Left lobe of liver (tissue), 2 donors: Measurements from ENCODE around the gene NPIPA3. TPM values are rescaled to one million over a fixed set of nuclear protein-coding genes. Genes with fewer than 3 reads are reported as not detected.
"Not testable (repeated sequence)": the region's sequence is repeated elsewhere in the genome, so short reads cannot be mapped to it uniquely, and the experiment has no call there.

Source experiments
- ATAC-seq: fragments of 200-7000 bp; cut with Tn5 transposase; one replicate; pipeline ENCODE4 v1.9.1; 2020; ENCODE audit warnings: mild to moderate bottlenecking, moderate library complexity
- DNase-seq: peaks from one replicate; pipeline ENCODE4 v3.0.0-alpha.2; 2020; ENCODE audit warnings: low spot score
- total RNA-seq: library from RNA; stranded (reverse); gene quantifications from one replicate; pipeline ENCODE4 v1.2.1, GENCODE V29; 2021
- donor health status: DM: no; HTN: no; CAD: no; lungs with moderate emphysema.
- donor health status: DM: no; HTN: yes; CAD: no.

The NPIPA3 gene
- total RNA-seq = 0.88 TPM

- ATAC-seq = peak; percentile 100
- not testable (repeated sequence) for DNase-seq
Observed at GRCh38 chr16:14703156-14704011, at the start of gene NPIPA3. Gene NPIPA3, plus strand, starts transcription at chr16:14703411. Its CDS starts 5,533 bp downstream, at chr16:14708944.

GRCh38 chr16:14658063-14658462 is 45.1 kb upstream of the NPIPA3 start:
- DNase-seq = no peak
- ATAC-seq = no peak

- DNase-seq (no peak), ATAC-seq (peak; percentile 28)
Observed at GRCh38 chr16:14667347-14668266, 35.6 kb upstream of the NPIPA3 start.

- DNase-seq (no peak), ATAC-seq (no peak)
Observed at GRCh38 chr16:14668556-14669223, 34.5 kb upstream of the NPIPA3 start.

- ATAC-seq = peak; percentile 30
- DNase-seq = peak; percentile 46
Observed at GRCh38 chr16:14669776-14670175, 33.4 kb upstream of the NPIPA3 start.

- peak; percentile 80 for ATAC-seq
- DNase-seq = no peak
Observed at GRCh38 chr16:14672403-14672971, 30.7 kb upstream of the NPIPA3 start.

- DNase-seq = no peak
- ATAC-seq = no peak
Observed at GRCh38 chr16:14676633-14677032, 26.6 kb upstream of the NPIPA3 start.

- no peak for ATAC-seq
Observed at GRCh38 chr16:14677627-14678026, 25.6 kb upstream of the NPIPA3 start.

GRCh38 chr16:14678748-14679497 is 24.3 kb upstream of the NPIPA3 start:
- ATAC-seq = no peak
- no peak for DNase-seq

More at GRCh38 chr16:14677627-14678026, 25.6 kb upstream of the NPIPA3 start:
- no peak for DNase-seq

GRCh38 chr16:14680396-14680795 is 22.8 kb upstream of the NPIPA3 start:
- DNase-seq, ATAC-seq: not testable (repeated sequence)

- ATAC-seq (no peak), DNase-seq (no peak)
Observed at GRCh38 chr16:14681115-14681514, 22.1 kb upstream of the NPIPA3 start.

- ATAC-seq = no peak
- DNase-seq = no peak
Observed at GRCh38 chr16:14682121-14682520, 21.1 kb upstream of the NPIPA3 start.

- not testable (repeated sequence) for ATAC-seq, DNase-seq
Observed at GRCh38 chr16:14685870-14686793, 17.1 kb upstream of the NPIPA3 start.

GRCh38 chr16:14694129-14694528 is 9.1 kb upstream of the NPIPA3 start, which contains the start of gene PLA2G10:
Gene PLA2G10, minus strand, starts transcription at chr16:14694308. Its CDS starts 79 bp downstream, at chr16:14694229.
- DNase-seq, ATAC-seq: not testable (repeated sequence)

GRCh38 chr16:14701859-14702258 is 1.4 kb upstream of the NPIPA3 start:
- DNase-seq = not testable (repeated sequence)
- peak; percentile 38 for ATAC-seq

GRCh38 chr16:14702672-14703071 is 539 bp upstream of the NPIPA3 start:
- not testable (repeated sequence) for DNase-seq, ATAC-seq

- not testable (repeated sequence) for ATAC-seq, DNase-seq
Observed at GRCh38 chr16:14733233-14733632, 30.0 kb downstream of the NPIPA3 start.

GRCh38 chr16:14740832-14741385 is 37.7 kb downstream of the NPIPA3 start:
- ATAC-seq = peak; percentile 43
- not testable (repeated sequence) for DNase-seq
